NCI-H2107 treated with DMSO at 0.1 percent for 48 hours (cell line): ENCODE data around the gene MIA2.
"Not testable (repeated sequence)": the region's sequence is repeated elsewhere in the genome, so short reads cannot be mapped to it uniquely, and the experiment has no call there.

ENCODE experiments used
- DNase-seq: peaks from one replicate; lab custom pipeline; 2025; ENCODE audit not compliant: unreplicated experiment; lab: John Stamatoyannopoulos, UW

MIA2 gene

DNA sequence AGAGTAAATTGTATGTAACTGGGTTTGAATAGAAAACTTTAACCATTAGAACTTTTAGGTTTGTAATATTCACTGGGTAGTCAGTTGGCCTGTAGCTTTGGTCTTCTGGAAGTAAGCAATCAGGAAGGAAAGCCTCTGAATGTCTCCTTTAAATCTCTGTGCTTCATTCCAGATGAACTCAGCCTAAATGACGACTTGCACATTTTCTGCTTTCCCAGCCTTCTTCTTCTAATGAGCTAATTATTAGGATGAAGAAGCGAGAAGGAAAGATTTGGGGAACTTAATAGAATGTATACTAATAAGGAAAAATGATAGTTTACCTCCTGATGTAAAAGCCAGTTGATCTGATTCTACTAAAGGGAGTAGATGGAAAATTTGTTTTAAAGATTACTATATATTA, 90.4 kb downstream of the MIA2 start:
- DNase-seq: no peak

DNA sequence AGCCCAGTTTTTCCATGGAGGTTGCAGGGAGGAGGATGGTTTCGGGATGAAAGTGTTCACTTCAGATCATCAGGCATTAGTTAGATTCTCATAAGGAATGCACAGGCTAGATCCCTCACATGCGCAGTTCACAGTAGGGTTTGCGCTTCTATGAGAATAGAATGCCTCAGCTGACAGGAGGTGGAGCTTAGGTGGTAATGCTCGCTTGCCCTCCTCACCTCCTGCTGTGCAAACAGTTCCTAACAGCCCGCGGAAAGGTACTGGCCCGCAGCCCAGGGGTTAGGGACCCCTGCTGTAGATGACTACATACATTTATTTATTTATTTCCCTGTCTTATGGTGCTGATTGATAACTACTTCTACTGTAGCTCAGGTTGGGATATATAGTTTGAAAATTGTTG, 105.3 kb downstream of the MIA2 start:
- DNase-seq: peak; percentile 41

DNA sequence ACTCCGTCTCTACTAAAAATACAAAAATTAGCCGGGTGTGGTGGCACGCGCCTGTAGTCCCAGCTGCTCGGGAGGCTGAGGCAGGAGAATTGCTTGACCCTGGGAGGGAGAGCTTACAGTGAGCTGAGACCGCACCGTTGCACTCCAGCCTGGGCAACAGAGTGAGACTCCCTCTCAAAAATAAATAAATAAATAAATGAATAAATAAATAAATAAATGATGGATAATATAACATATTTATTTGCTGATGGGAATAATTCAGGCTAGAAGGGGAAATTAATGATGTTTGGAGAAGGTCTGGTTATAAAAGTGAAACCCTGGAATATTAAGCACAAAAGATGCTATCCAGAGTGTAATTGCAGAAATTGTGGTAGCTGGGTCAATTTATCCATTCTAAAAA, 107.4 kb downstream of the MIA2 start:
- not testable (repeated sequence) for DNase-seq

DNA sequence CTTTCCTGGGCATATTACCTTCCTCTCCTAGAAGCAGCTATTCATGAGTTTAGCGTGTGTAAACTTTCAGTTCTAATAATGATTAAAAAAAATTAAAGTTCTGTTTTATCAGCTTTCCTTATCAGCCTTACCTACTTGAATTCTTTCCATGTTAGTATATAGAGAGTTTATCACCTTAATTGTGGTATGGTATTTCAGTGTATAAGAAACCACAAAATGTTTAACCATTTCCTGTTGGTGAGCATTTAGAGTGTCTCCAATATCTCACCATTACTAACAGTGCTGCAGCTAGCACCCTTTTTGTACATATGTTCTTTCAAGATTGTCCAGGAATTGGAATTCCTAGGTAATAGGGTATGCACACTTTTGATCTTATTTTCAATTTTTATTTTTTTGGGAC, 109.1 kb downstream of the MIA2 start:
- no peak for DNase-seq

DNA sequence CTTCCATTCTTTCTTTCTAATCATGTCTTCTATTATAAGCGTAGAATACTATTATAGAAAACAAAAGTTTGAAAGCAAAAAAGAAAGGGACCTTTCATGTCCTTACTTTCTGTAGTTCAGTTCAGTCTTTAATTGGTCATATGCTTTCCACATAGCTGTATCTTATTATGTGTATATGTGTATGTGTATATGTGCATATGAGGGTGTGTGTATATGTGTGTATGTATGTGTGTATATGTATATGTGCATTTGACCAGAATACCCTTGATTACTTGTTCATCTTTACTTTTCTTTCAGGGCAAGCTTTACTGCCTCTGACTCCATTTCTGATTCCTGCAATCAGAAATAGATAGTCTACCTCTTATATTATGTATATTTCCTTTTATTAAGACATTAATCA, 109.9 kb downstream of the MIA2 start:
- DNase-seq: no peak

DNA sequence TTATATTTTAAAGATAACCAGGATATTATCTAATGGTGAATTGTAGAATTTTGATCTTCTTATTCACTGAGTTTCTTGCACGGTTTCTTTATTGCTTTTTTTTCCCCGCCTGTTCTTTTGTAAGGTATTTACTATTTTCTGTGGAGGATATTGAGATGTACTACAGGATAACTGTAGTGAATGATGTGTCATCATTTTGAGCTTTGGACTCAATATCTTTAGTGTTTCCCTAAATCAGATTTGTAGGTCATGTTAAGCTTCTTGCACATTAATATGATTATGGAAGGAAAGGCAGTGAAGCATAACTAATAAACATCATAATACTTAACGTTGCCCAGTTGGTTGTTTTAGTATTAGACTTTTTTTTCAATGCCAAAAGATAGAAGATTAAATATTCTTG, 117.2 kb downstream of the MIA2 start:
- DNase-seq: no peak

DNA sequence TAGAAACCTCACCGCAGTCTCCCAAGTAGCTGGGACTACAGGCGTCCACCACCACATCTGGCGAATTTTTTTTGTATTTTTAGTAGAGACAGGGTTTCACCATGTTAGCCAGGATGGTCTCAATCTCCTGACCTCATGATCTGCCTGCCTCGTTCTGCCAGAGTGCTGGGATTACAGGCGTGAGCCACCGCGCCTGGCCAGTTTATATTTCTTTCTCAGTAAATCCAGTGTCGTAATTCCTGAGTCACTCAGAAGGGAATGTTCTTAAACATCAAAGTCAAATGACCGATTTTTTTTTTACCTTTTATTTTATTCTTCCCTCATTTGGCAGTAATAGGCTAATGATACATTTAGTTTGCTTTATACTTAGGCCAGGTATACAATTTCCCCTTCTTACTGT, 118.0 kb downstream of the MIA2 start:
- no peak for DNase-seq

DNA sequence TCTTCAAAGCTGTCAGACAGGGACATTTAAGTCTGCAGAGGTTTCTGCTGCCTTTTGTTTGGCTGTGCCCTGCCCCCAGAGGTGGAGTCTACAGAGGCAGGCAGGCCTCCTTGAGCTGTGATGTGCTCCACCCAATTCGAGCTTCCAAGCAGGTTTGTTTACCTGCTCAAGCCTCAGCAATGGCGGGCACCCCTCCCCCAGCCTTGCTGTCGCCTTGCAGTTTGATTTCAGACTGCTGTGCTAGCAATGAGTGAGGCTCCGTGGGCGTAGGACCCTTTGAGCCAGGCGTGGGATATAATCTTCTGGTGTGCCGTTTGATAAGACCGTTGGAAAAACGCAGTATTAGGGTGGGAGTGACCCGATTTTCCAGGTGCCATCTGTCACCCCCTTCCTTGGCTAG, 125.4 kb downstream of the MIA2 start:
- not testable (repeated sequence) for DNase-seq

DNA sequence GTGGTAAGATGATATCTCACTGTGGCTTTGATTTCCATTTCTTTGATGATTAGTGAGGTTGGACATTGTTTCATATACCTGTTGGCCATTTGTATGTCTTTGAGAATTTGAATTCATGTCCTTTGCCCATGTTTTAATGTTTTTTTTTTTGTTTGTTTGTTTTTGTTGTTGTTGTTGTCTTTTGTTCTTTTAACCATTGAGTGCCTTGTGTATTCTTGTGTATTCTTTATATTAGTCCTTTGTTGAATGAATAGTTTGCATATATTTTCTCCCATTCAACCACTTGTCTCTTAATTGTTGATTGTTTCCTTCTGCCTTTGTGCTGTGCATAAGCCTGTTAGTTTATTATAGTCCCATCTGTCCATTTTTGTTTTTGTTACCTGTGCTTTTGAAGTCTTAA, 126.6 kb downstream of the MIA2 start:
- no peak for DNase-seq

DNA sequence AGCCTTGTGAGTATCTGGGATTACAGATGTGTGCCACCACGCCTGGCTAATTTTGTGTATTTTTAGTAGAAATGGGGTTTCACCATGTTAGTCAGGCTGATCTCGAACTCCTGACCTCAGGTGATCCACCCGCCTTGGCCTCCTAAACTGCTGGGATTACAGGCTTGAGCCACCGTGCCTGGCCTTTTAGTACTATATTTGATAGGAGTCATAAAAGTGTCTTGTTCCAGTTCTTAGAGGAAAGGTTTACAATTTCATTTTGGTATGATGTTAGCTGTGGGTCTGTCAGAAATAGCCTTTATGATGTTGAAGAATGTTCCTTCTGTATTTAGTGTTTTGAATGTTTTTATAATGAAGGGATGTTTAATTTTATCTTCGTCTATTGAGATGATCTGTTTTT, 127.8 kb downstream of the MIA2 start:
- not testable (repeated sequence) for DNase-seq

DNA sequence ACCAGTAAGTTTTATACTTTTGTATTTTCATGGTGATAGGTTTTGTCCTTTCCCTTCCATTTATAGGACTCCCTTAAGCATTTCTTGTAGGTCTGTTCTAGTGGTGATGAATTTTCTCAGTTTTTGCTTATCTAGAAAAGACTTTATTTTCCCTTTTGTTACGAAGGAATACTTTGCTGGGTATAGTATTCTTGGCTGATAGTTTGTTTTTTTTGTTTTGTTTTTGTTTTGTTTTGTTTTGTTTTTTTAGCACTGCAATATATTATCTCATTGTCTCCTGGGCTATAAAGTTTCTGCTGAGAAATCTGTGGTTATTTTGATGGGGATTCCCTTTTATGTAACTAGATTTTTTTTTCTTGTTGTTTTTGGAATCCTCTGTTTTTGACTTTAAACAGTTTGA, 130.8 kb downstream of the MIA2 start:
- no peak for DNase-seq

DNA sequence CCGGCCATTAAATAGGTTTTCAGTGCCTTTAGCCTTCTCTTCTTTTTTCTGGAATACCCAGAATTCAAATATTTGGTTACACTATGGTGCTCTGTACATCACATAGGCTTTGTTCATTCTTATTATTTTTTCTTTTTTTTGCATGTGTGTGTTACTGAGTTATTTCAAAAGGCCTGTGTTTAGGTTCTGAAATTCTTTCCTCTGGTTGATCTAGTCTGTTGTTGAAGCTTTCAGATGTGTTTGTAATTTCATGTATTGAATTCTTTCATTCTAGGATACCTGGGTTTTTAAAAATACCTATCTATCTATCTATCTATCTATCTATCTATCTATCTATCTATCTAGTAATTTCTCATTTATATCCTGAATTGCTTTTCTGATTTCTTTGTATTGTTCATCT, 131.6 kb downstream of the MIA2 start:
- no peak for DNase-seq

DNA sequence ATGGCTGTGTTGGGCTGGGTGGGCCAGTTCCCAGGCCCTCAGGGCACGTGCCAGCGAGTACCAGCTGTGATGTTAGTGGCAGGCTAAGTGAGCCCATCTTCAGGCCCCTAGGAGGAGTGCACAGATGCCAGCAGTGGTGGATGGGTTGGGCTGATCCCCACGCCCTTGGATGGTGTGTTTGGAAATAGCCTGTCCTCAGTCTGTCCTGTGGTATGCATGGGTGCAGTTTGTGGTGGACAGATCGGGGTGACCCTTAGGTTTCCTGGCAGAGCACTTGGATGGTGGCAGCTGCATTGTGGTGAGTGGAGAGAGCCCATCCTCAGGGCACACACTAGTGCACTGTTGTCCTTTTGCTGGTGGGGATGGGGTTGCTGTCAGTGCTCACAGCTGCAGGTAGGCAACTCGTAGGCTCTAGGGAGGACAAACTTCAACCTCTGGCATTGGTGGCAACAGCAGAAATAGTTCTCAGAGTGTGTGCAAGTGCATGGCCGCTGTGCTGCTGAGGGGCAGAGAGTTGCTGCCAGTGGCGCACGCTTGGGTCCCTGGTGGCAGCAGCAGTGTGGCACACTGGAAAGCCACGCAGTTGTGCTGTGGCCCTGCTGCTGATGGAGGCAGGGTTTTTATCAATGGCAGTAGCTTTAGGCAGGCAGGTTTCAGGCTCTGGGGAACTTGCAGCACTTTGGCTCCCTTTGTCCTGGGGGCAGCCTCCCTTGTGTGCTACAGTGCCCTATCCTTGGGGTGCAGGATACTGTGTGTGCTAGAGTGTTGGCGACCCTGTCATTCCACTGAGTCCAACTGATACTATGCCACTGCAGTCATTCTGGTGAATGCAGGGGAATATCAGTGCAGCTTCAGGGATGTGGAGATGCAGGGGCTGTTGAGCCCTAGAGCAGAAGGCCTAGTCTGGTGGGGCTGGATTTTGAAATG, 133.0 kb downstream of the MIA2 start:
- no peak for DNase-seq

DNA sequence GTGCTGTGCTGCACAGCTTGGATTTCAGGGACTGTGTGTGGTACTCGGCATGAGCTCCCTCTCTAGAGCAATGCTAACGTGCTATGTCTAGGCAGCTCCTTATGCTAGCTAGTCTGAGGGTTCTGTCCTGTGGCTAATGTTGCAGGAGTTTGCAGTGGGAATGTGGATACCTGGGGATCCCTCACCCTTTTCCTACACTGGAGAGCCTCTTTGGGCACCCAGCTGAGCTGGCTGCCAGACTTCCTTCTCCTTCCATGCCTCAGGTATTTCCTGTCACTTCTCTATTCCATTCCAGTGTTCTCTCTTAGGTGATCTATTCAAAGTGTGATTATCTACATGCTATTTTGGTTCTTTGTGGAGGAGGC, 133.7 kb downstream of the MIA2 start:
- DNase-seq: no peak

DNA sequence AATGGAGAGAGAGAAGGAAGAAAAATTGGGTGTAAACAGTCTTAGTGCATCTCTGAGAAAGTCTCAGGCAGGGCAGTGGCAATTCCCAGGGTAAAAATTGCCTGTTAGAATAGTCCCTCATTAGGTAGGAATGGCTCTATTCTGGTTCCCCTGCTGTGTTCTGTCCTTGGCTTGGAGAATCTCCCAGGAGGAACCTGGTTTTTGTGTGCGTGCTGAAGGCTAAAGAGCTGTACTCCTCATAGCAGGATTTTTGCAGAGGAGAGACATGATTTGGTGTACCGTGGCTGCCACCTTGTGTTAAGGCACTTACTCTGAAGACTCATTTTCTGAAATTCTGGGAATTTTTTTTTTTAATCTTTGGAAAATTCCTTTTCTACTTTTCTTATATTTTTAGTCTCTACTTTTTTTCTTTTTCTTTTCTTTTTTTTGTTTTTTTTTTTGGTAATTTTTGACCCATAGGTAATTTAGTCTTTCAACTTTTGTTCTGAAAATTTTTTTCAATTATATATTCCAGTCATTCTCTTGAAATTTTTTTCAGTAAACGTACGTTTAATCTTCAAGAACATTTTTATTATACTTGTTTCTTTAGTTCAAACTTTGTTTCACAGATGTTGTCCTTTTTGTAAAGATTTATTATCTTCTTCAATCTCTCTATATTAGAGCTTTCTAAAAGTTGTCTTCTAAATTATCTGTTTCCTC, 134.7 kb downstream of the MIA2 start:
- DNase-seq: peak; percentile 80

DNA sequence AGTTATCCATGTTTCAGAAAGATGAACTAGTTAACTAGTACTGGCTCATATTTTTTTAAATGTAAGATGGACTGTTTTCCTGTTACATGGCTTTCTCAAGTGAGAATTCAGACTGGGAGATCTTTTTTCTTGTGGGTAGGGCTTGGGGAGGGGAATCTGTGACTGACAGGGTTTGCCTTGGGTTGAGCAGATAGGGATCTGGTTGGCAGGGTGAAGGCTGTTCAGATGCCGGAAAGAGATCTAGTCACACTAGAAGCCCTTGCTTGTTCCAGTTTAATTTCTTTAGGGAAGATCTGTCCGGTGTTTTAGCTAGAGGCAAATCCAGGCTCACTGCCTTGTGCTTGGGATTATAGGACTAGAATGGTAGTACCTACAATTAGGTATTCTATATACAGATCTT, 135.3 kb downstream of the MIA2 start:
- DNase-seq: no peak

DNA sequence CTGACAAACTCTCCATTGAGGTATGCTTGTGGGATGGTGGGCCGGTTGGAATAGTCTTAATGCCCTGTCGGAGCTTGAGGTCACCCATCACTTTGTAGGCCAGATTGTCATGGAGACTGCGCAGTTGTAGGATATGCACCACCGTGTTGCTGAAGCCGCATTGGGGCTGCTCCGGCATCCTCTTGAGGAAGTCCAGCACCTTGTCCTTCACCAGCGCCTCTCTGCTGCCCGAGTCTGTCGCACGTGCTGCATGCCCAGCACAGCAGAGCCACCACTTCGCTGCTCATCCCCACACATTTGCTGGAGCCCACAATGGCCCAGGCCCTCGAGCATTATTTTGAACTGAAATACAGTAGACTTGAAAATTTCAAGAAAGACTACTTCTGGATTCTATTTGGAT, 136.7 kb downstream of the MIA2 start:
- DNase-seq: no peak

DNA sequence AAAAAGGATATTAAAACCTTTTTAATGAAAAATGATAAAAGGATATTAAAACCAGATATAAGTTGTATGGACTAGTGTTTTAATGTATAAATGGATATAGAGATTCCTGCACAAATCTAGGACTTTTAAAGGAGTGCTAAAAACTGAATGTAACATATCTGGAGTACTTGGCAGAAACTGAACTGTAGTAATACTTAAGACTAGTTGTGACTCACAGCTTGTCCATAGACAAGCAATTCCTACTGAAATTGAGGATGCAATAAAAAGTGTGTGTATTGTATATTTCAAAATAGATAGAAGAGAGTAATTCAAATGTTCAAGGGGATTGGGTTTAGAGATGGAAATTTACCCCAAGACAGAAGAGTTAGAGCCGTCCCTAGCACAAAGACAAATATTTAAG, 138.9 kb downstream of the MIA2 start:
- DNase-seq: no peak

DNA sequence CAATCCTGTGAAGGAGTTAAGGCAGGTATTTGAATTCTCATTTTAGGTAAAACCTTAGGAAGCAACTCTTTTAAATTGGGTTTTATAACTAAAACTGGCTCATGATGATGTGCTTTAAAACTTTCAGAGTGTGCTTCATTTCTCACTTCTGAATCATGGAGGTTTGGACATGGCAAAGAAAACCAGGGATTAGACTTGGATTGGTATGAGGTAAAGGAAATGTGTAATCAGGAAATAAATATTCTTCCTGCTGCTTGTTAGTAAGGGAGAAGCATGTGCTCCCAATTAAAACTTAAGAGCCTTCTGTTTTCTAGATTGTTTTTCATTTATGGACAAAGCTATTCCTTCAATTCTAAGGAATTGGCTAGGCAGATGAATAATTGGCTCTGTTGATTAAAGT, 141.1 kb downstream of the MIA2 start:
- no peak for DNase-seq

DNA sequence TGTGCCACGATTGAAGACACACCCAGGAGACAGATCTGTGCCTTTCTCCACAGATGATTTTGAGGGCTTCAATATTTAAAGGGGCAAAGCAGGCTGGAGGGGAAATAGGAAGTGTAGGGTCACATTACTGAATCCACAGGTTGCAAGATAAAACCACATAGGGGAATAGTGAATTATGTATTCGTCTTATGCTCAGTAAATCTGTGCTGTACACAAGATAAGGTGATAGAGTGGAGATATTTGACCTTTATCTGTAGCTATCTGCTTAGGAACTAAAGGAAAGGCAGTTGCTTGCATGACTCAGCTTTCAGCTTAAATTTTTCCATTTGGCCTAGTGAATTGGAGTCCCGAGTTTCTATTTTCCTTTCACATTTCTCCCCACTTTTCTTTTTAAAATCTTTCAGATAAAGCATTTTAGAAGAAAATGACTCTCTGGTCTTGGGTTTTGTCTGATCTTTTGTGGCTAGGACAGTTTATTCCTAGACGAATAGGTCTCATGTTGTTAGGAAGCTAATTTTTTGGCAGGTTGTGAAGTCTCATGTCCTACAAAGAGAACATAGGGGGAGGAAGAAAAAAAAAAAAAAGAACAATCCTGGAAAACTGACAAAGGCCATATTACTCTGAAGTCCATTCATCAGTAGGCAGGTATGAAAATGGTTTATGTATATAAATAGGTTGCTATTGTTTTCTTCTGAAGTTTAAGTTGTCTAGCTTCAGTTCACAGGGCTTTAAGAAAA, 143.1 kb downstream of the MIA2 start:
- DNase-seq: no peak

DNA sequence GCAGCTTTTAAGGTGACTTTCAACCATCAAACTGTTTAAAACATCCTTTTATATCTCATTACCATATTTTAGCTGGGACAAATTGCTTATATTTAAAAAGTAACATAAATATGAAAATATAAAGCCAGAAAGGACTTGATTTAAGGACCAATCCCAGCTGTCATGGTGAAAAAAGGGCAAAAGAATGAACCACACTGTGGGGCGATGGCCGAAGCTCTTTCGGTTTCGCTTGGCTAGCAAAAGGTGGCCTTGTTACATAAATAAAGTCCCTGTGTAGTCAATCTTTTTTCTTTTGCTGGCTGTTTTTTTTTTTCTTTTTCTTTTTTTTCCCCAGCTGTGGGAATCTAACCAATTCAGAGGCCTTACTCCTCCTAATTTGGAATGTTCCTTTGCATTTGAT, 147.7 kb downstream of the MIA2 start:
- no peak for DNase-seq

DNA sequence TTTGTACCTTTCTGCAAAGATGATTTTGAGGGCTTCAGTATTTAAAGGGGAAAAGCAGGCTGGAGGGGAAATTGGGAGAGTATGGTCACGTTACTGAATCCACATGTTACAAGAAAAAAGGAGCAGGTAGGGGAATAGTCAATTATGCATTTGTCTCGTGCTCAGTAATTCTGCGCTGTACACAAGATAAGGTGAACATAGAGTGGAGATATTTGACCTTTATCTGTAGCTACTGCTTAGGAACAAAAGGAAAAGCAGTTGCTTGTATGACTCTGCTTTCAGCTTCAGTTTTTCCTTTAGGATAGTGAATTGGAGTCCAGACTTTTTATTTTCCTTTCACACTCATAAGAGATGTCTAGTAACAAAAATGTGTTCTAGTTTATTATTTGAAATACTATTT, 148.7 kb downstream of the MIA2 start:
- no peak for DNase-seq
